VCaP (cell line): ENCODE measurements around the gene COX17.

ENCODE experiments used
- H3K27ac ChIP-seq: fragments of 450-650 bp; 2 replicates; pipeline ENCODE4 v1.5.1; 2017
- CTCF ChIP-seq: fragments of 450-650 bp; conservative IDR thresholded peaks from 2 replicates; pipeline ENCODE4 v1.5.1; 2017; ENCODE audit warnings: mild to moderate bottlenecking, moderate library complexity

The COX17 gene

DNA sequence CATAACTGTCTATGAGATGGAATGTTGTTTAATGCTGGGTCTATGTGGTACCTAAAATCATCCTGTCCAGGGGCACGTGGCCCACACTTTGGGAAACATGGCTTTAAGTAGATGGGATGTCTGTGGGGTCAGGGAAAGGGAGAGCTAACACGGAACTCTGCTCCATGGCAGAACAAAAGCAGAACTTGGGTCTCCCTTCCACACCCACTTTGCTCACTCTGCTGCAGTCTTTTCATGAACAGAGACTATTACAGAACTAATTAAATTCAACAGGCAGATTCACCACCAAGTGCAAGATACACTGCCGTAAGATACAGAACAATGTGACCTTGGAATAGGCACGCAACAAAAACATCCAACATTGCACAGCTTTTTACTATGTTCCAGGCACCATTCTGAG lies 45.0 kb downstream of the COX17 start:
- no peak overlapping the region for H3K27ac ChIP-seq
- no peak for TF ChIP-seq CTCF

DNA sequence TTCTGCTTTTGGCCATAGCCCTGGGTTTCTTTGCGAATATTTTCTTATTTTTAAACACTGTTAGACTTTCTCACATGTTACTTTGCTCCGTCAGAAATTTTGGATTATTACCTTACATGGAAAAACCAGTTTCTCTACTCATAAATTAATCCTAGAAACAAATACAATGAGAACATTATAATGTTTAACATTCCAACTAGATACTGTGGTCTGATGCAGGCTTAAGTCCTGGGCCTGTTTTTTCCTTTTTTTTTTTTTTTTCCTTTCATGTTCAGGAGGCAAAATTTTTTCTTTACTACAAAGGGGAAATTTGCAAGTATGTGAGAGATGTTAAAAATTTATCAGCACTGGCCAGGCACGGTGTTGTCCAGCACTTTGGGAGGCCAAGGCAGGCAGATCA lies 45.7 kb downstream of the COX17 start:
- H3K27ac ChIP-seq = no peak overlapping the region
- TF ChIP-seq CTCF = no peak

DNA sequence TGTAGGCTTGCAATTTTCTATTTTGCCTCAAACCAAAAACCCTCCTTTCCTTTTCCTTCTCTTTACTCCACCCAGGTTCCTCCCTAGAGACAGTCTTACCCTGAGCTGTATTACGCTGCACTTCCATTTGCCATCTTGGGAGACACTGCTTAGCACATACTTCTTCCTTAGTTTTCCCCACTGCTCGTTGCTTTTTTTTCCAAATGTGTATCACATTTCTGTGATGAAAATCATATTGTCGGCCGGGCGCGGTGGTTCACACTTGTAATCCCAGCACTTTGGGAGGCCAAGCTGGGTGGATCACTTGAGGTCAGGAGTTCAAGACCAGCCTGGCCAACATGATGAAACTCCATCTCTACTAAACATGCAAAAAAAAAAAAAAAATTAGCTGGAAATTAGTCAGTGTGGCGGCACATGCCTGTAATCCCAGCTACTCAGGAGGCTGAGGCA lies 46.3 kb downstream of the COX17 start:
- no peak overlapping the region for H3K27ac ChIP-seq
- TF ChIP-seq CTCF = no peak

- TF ChIP-seq CTCF = no peak
- H3K27ac ChIP-seq = no peak overlapping the region
Observed at GRCh38 chr3:119630128-119630879, 46.9 kb downstream of the COX17 start.

- H3K27ac ChIP-seq = no peak overlapping the region
- TF ChIP-seq CTCF = no peak
Observed at GRCh38 chr3:119628816-119629445, 48.3 kb downstream of the COX17 start.

- H3K27ac ChIP-seq = no peak overlapping the region
- no peak for TF ChIP-seq CTCF
Observed at GRCh38 chr3:119628390-119628789, 48.8 kb downstream of the COX17 start.

DNA sequence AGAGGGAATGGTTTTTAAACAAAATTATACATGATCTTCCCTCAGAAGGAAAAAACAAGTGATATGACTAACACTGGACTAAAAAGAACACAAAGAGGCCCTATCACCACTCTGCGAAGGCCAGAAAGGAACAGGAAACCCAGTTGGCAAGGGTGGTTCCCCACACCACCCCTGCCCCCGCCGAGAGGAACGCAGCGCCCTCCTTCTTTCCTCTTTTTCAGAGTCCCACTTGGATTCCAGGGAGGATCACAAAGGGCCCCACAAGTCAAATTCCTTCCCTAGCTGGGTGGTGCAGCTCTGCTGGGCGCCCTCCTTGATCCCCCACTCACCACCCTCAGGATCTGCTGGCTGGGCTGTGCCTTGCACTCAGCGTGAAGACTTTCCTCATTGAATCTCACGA lies 49.7 kb downstream of the COX17 start:
- no peak for TF ChIP-seq CTCF

More for the DNA sequence above, 49.7 kb downstream of the COX17 start:
- H3K27ac ChIP-seq = no peak overlapping the region
